ENCODE measurements around the gene NR4A1. TPM values are rescaled to one million over a fixed set of nuclear protein-coding genes. Genes with fewer than 3 reads are reported as not detected.

The NR4A1 gene
- total and polyA plus RNA-seq, 10 of the 15 experiments (the other 5 are each of a cell fraction or from before 2014, with no cell fraction given) = 0.05 to 7.9 (median 2.2) TPM; not detected in 1

DNA sequence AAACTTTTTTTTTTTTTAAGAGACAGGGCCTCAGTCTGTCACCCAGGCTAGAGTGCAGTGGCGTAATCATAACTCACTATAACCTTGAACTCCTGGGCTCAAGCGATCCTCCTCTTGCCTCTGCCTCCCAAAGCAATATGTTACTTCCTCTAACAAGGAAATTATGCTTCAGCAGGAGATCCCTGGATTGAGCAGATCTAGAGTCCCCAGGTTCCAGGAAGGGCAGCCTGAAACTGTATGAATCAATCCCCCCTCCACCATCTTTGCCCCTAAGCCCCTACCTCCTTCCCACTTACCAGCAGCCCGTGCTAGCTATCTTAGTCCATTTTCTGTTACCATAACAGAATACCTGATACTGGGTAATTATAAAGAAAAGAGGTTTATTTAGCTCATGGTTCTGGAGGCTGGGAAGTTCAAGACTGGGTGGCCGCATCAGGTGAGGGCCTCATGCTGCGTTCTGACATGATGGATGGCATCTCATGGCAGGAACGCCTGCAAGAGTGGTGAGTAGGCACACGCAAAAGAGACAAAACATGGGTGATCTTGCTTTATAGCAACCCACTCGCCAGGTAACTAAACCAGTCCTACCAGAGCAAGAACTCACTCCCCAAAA lies 39.5 kb upstream of the NR4A1 start:
- 46% methylated on average over 8 of the region's 8 CpGs for WGBS (ENCODE audit: insufficient coverage, insufficient replicate concordance, low lambda C conversion rate, missing lambda C conversion rate)
- FAIRE-seq (no peak), ATAC-seq (no peak), DNase-seq (ENCODE audit: low read depth, low spot score) (no peak)
- ChIA-PET RAD21 (ENCODE audit: unreplicated experiment) (no interaction called here), SMC1A (ENCODE audit: uncharacterized antibody, unreplicated experiment) (interaction anchor here (2.4 kb wide), 1 partner anchor 10 kb away, joined by 10 read pairs; no protein-coding TSS in a partner anchor), POLR2A (no interaction called here), CTCF (interaction anchor here (11.3 kb wide), 1 partner anchor 11 kb away, joined by 412 read pairs; no protein-coding TSS in a partner anchor)
- Histone ChIP-seq H4K20me1 (ENCODE audit: control insufficient read depth, insufficient read depth) (no peaks in the 10 kb centered on the region), H3K9me3 (replicated peaks; ENCODE audit: control insufficient read depth, insufficient read depth, low read length) (no peaks in the 10 kb centered on the region), H3K4me1 (ENCODE audit: control insufficient read depth, insufficient read depth, low read length) (no peaks in the 10 kb centered on the region), H3K27ac (ENCODE audit: control insufficient read depth, insufficient read depth) (no peak overlapping the region), H2AFZ (ENCODE audit: control insufficient read depth, low read depth, low read length) (no peak overlapping the region), H3K4me2 (ENCODE audit: control insufficient read depth, insufficient read depth) (no peak overlapping the region), H3K79me2 (ENCODE audit: control insufficient read depth, insufficient read depth, low read length) (no peaks in the 10 kb centered on the region), H3K36me3 (ENCODE audit: control insufficient read depth in 2 of 2, insufficient read depth in 2 of 2, low read length in 1 of 2) (no peaks in the 10 kb centered on the region), H3K9ac (ENCODE audit: control insufficient read depth, insufficient read depth, low read length) (no peak overlapping the region), H3K4me3 (no peak overlapping the region), H3K27me3 (replicated peaks in 1 of 2; ENCODE audit: control insufficient read depth in 2 of 2, insufficient read depth in 2 of 2, low read length in 1 of 2) (peaks cover 3 to 9% of the 10 kb centered on the region in 2 experiments; a peak in 3 of 4 replicates)
- no TSS peak for BruUV-seq (replicated peaks)
- in situ Hi-C loops (cut with MboI) = no loop called here
- intact Hi-C loops (cut with micrococcal nuclease; ENCODE audit: unreplicated experiment) = no loop called here
- TF ChIP-seq, protein P1, sequence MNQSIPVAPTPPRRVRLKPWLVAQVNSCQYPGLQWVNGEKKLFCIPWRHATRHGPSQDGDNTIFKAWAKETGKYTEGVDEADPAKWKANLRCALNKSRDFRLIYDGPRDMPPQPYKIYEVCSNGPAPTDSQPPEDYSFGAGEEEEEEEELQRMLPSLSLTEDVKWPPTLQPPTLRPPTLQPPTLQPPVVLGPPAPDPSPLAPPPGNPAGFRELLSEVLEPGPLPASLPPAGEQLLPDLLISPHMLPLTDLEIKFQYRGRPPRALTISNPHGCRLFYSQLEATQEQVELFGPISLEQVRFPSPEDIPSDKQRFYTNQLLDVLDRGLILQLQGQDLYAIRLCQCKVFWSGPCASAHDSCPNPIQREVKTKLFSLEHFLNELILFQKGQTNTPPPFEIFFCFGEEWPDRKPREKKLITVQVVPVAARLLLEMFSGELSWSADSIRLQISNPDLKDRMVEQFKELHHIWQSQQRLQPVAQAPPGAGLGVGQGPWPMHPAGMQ (IDR thresholded peaks at IDR 0.05; ENCODE audit: borderline replicate concordance) = no peak
- TF ChIP-seq POLR2AphosphoS5 (IDR thresholded peaks at IDR 0.05; ENCODE audit: low read length) = no peak
- no peak for TF ChIP-seq TBL1XR1 (IDR thresholded peaks at IDR 0.05; ENCODE audit: low read depth, low read length)
- TF ChIP-seq, protein P2, sequence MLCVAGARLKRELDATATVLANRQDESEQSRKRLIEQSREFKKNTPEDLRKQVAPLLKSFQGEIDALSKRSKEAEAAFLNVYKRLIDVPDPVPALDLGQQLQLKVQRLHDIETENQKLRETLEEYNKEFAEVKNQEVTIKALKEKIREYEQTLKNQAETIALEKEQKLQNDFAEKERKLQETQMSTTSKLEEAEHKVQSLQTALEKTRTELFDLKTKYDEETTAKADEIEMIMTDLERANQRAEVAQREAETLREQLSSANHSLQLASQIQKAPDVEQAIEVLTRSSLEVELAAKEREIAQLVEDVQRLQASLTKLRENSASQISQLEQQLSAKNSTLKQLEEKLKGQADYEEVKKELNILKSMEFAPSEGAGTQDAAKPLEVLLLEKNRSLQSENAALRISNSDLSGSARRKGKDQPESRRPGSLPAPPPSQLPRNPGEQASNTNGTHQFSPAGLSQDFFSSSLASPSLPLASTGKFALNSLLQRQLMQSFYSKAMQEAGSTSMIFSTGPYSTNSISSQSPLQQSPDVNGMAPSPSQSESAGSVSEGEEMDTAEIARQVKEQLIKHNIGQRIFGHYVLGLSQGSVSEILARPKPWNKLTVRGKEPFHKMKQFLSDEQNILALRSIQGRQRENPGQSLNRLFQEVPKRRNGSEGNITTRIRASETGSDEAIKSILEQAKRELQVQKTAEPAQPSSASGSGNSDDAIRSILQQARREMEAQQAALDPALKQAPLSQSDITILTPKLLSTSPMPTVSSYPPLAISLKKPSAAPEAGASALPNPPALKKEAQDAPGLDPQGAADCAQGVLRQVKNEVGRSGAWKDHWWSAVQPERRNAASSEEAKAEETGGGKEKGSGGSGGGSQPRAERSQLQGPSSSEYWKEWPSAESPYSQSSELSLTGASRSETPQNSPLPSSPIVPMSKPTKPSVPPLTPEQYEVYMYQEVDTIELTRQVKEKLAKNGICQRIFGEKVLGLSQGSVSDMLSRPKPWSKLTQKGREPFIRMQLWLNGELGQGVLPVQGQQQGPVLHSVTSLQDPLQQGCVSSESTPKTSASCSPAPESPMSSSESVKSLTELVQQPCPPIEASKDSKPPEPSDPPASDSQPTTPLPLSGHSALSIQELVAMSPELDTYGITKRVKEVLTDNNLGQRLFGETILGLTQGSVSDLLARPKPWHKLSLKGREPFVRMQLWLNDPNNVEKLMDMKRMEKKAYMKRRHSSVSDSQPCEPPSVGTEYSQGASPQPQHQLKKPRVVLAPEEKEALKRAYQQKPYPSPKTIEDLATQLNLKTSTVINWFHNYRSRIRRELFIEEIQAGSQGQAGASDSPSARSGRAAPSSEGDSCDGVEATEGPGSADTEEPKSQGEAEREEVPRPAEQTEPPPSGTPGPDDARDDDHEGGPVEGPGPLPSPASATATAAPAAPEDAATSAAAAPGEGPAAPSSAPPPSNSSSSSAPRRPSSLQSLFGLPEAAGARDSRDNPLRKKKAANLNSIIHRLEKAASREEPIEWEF (IDR thresholded peaks at IDR 0.05; ENCODE audit: insufficient replicate concordance, low read depth, low read length) = no peak
- TF ChIP-seq, protein P3, sequence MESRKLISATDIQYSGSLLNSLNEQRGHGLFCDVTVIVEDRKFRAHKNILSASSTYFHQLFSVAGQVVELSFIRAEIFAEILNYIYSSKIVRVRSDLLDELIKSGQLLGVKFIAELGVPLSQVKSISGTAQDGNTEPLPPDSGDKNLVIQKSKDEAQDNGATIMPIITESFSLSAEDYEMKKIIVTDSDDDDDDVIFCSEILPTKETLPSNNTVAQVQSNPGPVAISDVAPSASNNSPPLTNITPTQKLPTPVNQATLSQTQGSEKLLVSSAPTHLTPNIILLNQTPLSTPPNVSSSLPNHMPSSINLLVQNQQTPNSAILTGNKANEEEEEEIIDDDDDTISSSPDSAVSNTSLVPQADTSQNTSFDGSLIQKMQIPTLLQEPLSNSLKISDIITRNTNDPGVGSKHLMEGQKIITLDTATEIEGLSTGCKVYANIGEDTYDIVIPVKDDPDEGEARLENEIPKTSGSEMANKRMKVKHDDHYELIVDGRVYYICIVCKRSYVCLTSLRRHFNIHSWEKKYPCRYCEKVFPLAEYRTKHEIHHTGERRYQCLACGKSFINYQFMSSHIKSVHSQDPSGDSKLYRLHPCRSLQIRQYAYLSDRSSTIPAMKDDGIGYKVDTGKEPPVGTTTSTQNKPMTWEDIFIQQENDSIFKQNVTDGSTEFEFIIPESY (IDR thresholded peaks at IDR 0.05) = no peak
- TF ChIP-seq HCFC1 (IDR thresholded peaks at IDR 0.05; ENCODE audit: low read length) = no peak
- no peak for TF ChIP-seq CBX5 (IDR thresholded peaks at IDR 0.05; ENCODE audit: low read depth)
- TF ChIP-seq, protein P4, sequence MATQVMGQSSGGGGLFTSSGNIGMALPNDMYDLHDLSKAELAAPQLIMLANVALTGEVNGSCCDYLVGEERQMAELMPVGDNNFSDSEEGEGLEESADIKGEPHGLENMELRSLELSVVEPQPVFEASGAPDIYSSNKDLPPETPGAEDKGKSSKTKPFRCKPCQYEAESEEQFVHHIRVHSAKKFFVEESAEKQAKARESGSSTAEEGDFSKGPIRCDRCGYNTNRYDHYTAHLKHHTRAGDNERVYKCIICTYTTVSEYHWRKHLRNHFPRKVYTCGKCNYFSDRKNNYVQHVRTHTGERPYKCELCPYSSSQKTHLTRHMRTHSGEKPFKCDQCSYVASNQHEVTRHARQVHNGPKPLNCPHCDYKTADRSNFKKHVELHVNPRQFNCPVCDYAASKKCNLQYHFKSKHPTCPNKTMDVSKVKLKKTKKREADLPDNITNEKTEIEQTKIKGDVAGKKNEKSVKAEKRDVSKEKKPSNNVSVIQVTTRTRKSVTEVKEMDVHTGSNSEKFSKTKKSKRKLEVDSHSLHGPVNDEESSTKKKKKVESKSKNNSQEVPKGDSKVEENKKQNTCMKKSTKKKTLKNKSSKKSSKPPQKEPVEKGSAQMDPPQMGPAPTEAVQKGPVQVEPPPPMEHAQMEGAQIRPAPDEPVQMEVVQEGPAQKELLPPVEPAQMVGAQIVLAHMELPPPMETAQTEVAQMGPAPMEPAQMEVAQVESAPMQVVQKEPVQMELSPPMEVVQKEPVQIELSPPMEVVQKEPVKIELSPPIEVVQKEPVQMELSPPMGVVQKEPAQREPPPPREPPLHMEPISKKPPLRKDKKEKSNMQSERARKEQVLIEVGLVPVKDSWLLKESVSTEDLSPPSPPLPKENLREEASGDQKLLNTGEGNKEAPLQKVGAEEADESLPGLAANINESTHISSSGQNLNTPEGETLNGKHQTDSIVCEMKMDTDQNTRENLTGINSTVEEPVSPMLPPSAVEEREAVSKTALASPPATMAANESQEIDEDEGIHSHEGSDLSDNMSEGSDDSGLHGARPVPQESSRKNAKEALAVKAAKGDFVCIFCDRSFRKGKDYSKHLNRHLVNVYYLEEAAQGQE (IDR thresholded peaks at IDR 0.05; ENCODE audit: low read depth, low read length) = no peak
- no peak for TF ChIP-seq SMC3 (IDR thresholded peaks at IDR 0.05; ENCODE audit: borderline replicate concordance, low read length)
- TF ChIP-seq ESRRA (IDR thresholded peaks at IDR 0.05; ENCODE audit: low read length) = no peak
- TF ChIP-seq JUNB (IDR thresholded peaks at IDR 0.05) = no peak
